Measurements from ENCODE around the gene ASB18.

- TF ChIP-seq, protein P1, sequence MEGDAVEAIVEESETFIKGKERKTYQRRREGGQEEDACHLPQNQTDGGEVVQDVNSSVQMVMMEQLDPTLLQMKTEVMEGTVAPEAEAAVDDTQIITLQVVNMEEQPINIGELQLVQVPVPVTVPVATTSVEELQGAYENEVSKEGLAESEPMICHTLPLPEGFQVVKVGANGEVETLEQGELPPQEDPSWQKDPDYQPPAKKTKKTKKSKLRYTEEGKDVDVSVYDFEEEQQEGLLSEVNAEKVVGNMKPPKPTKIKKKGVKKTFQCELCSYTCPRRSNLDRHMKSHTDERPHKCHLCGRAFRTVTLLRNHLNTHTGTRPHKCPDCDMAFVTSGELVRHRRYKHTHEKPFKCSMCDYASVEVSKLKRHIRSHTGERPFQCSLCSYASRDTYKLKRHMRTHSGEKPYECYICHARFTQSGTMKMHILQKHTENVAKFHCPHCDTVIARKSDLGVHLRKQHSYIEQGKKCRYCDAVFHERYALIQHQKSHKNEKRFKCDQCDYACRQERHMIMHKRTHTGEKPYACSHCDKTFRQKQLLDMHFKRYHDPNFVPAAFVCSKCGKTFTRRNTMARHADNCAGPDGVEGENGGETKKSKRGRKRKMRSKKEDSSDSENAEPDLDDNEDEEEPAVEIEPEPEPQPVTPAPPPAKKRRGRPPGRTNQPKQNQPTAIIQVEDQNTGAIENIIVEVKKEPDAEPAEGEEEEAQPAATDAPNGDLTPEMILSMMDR (IDR thresholded peaks at IDR 0.05) = no peak
- TF ChIP-seq POLR2A (IDR thresholded peaks at IDR 0.05) = no peak
These were observed 69.4 kb downstream of the ASB18 start for GRCh38 chr2:236194786-236195185.
